Measurements from ENCODE around the gene TMEM205.

TMEM205 gene

GRCh38 chr19:11299946-11300810, 45.9 kb downstream of the TMEM205 start:
- DNase-seq (ENCODE audit: low read depth) = no peak

GRCh38 chr19:11296264-11296663, 49.8 kb downstream of the TMEM205 start:
- no peak for DNase-seq (ENCODE audit: low read depth)

GRCh38 chr19:11295665-11296245, 50.3 kb downstream of the TMEM205 start, which contains the start of gene TSPAN16:
TSS of gene TSPAN16 (plus strand) at chr19:11296160. CDS start at chr19:11296298, 138 bp downstream.
- no peak for DNase-seq (ENCODE audit: low read depth)

- no peak for DNase-seq (ENCODE audit: low read depth)
These were observed 50.9 kb downstream of the TMEM205 start for GRCh38 chr19:11295180-11295579.

GRCh38 chr19:11293433-11294389, 52.4 kb downstream of the TMEM205 start:
- DNase-seq (ENCODE audit: low read depth) = peak; percentile 69
